ENCODE measurements around the gene OBP2A. TPM values are rescaled to one million over a fixed set of nuclear protein-coding genes. Genes with fewer than 3 reads are reported as not detected.

OBP2A gene
- total RNA-seq, 4 donors from 2014 or later: not detected

DNA sequence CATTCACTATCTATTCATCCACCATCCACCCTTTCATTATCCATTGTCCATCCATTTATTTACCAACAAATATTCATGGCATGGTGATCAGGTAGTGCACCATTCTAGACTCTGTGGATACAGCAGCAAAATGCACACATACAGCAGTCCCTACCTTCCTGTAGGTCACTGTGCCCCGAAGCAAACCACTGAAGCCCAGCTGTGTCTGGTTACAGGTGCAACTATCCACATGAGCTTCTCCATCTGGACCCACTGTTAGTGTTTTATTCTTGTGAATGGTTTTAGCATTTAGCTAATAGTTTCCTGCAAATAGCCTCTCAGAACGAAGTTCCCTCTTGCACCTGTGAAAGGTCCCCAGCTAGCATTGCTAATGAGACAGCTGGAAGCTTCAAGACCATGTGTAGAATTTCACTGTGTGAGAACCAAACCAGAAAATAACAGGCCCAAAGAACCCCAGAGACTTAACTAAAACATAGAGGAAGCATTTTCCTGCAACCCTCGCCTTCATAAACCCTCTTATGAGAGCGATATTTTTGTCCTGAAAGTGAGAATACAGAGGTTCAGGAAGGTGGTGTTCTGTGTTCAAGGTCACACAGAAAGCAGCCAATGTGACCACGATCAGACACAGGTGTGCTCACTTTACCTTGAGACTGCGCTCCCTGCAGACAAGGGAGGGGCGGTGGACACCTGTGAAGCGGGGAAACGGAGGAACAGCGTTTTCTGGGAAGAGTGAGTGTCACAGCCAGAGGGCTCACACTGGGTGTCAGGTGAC, 34.1 kb downstream of the OBP2A start:
- Histone ChIP-seq H3K4me3 (no peak overlapping the region), H3K36me3 (no peaks in the 10 kb centered on the region), H3K27me3 (no peaks in the 10 kb centered on the region), H3K9me3 (no peaks in the 10 kb centered on the region), H3K27ac (no peak overlapping the region), H3K4me1 (no peaks in the 10 kb centered on the region)
- peak in 1 of 3 donors; percentile 10 for DNase-seq
- TF ChIP-seq, protein P1, sequence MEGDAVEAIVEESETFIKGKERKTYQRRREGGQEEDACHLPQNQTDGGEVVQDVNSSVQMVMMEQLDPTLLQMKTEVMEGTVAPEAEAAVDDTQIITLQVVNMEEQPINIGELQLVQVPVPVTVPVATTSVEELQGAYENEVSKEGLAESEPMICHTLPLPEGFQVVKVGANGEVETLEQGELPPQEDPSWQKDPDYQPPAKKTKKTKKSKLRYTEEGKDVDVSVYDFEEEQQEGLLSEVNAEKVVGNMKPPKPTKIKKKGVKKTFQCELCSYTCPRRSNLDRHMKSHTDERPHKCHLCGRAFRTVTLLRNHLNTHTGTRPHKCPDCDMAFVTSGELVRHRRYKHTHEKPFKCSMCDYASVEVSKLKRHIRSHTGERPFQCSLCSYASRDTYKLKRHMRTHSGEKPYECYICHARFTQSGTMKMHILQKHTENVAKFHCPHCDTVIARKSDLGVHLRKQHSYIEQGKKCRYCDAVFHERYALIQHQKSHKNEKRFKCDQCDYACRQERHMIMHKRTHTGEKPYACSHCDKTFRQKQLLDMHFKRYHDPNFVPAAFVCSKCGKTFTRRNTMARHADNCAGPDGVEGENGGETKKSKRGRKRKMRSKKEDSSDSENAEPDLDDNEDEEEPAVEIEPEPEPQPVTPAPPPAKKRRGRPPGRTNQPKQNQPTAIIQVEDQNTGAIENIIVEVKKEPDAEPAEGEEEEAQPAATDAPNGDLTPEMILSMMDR (IDR thresholded peaks at IDR 0.05): no peak
- TF ChIP-seq POLR2A (IDR thresholded peaks at IDR 0.05): no peak

DNA sequence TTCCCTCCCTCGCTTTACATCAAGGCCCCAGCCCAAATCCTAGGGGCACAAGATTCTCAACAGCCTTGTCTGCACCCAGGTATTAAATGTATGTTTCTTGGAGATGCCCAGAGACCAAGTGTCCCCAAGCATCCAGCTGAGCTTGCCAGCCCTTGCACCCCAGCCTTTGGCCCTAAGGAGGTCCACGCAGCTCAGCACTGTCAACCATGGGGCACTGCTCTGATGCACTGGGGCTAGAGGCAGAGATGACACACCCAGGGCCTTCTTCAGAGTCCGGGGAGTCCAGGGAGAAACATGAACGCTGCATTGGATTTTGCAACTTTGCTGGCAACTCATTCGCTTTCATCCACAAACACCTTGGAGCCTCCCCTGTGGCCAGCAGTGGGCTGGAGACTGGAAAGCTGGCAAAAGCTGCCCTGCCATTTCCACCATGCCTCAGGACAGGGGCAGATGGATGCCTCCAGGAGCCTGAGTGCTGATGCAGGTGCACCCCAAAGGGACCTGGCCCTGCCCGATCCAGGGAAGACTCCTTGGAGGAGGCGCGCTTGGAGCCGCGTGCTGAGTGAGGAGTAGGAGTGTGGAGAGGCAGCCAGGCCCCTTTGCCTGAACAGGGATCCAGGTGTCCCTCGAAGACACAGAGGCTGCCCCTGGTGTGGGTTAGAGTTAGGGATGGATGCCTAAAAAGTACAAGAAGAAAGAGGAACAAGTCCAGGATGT, 34.9 kb downstream of the OBP2A start:
- Histone ChIP-seq H3K27me3 (no peaks in the 10 kb centered on the region), H3K4me3 (no peak overlapping the region), H3K36me3 (no peaks in the 10 kb centered on the region), H3K4me1 (no peaks in the 10 kb centered on the region), H3K27ac (no peak overlapping the region), H3K9me3 (no peaks in the 10 kb centered on the region)
- TF ChIP-seq POLR2A (IDR thresholded peaks at IDR 0.05): no peak
- TF ChIP-seq, protein P1 (IDR thresholded peaks at IDR 0.05): no peak
- peak in 1 of 3 donors; percentile 33 for DNase-seq

DNA sequence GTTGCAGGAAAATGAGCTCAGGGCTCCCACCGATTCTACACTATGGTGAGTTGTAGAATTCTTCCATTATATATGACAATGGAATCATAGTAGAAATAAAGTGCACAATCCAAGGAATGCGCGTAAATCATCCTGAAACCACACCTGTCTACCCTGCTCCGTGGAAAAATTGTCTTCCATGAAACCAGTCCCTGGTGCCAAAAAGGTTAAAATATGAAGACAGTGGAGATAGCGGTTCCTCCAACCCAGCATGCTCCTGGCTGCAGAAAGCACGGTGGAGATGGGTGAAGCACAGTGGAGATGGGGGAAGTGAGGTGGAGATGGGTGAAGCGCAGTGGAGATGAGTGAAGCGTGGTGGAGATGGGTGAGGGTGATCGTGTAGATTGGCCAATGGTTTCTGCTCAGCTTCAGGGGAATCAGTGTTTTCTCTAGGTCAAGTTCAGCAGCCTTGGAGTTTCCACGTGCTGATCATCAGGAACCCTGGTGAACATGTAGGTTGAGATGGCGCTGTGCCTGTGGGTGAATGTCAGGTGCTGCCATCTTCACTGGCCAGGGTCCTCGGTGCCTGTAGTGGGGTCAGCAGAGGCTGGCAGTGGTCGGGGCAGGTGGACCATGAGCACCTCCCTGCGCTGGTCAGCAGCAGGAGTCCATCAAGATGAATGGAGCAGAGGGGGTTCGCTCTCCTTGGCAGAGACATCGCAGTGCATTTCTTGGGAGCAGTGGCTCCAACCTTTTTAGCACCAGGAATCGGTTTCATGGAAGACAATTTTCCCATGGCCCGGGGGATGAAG, 35.9 kb downstream of the OBP2A start:
- Histone ChIP-seq H3K36me3 (no peaks in the 10 kb centered on the region), H3K27ac (no peak overlapping the region), H3K9me3 (no peaks in the 10 kb centered on the region), H3K4me3 (no peak overlapping the region), H3K4me1 (no peaks in the 10 kb centered on the region), H3K27me3 (no peaks in the 10 kb centered on the region)
- TF ChIP-seq, protein P1 (IDR thresholded peaks at IDR 0.05): no peak
- no peak for TF ChIP-seq POLR2A (IDR thresholded peaks at IDR 0.05)
- peak in 1 of 3 donors; percentile 18 for DNase-seq

DNA sequence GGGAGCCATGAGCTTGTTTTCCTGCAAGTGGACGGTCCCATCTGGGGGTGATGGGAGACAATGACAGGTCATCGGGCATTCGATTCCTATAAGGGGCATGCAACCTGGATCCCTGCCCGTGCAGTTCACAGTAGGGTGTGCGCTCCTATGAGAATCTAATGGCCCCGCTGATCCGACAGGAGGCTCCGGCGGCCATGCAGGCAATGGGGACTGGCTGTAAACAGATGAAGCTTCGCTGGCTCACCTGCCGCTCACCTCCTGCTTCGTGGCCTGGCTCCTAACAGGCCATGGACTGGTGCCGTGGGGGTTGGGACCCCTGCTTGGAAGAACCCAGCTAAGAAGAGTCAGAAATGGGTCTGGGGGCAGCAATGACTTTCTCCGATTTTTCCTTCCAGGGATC, 36.6 kb downstream of the OBP2A start:
- H3K27me3 ChIP-seq: no peaks in the 10 kb centered on the region
- TF ChIP-seq POLR2A (IDR thresholded peaks at IDR 0.05): no peak
- TF ChIP-seq, protein P1 (IDR thresholded peaks at IDR 0.05): no peak
- DNase-seq: peak in 1 of 3 donors; percentile 28

DNA sequence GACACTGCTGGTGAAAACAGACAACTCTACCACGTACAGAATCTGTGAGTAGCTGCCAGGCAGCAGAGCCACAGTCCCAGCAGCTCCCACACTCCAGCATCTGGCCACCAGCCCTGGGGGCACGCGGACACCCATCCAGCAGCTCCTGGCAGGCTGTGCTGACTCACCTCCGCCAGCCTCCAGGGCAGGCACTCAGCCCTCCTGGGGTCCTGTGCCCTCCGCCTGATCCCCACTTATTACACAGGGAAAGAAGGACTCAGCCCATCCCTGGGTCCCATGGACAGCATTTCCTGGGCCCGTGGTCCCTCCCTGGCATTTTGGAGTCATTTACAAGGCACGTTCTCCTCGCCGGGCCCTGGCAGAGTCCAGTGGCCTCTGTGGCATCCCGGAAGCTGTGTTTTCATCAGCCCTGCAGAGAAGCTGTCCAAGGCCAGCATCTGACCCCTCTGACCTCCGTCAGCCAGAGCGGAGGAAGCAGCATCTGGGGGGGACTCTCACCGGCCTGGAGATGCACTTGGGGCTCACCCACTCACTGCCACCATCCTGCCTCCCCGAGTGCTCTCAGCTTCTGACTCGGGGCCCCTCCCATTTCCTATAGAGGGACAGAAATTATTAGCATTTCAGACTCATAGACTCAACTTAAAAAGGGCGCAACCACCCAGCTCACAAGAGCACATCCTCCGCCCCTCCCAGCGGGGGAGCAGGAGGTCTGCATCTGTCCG, 37.2 kb downstream of the OBP2A start:
- Histone ChIP-seq H3K36me3 (no peaks in the 10 kb centered on the region), H3K9me3 (no peaks in the 10 kb centered on the region), H3K4me3 (no peak overlapping the region), H3K4me1 (no peaks in the 10 kb centered on the region), H3K27ac (no peak overlapping the region), H3K27me3 (no peaks in the 10 kb centered on the region)
- peak in 1 of 3 donors; percentile 21 for DNase-seq
- TF ChIP-seq, protein P1 (IDR thresholded peaks at IDR 0.05): no peak
- TF ChIP-seq POLR2A (IDR thresholded peaks at IDR 0.05): no peak

More for the DNA sequence above, 36.6 kb downstream of the OBP2A start:
- Histone ChIP-seq H3K36me3 (no peaks in the 10 kb centered on the region), H3K4me1 (no peaks in the 10 kb centered on the region), H3K4me3 (no peak overlapping the region), H3K9me3 (no peaks in the 10 kb centered on the region), H3K27ac (no peak overlapping the region)

Measured in Peyer's patch (tissue), 4 donors.